Left colon (tissue), 2 donors: Measurements from ENCODE around the gene ADGRB3. TPM values are rescaled to one million over a fixed set of nuclear protein-coding genes. Genes with fewer than 3 reads are reported as not detected.
"Not testable (repeated sequence)": the region's sequence is repeated elsewhere in the genome, so short reads cannot be mapped to it uniquely, and the experiment has no call there.

Experiments used
- ATAC-seq: fragments of 200-7000 bp; cut with Tn5 transposase; one replicate; pipeline ENCODE4 v1.9.1; 2020; ENCODE audit warnings: mild to moderate bottlenecking, moderate library complexity
- DNase-seq, 2 donors: peaks; one replicate each; pipeline ENCODE4 v3.0.0-alpha.2; 2020
- intact Hi-C, 2 donors: fragments of 100-400 bp; cut with DNase I in 1 of 2; cut with micrococcal nuclease in 1 of 2; formaldehyde crosslinking; loops; one replicate each; pipeline versions ENCODE4 v1.11.2 to v1.14.0; 2022; cut with DNase I, micrococcal nuclease
- total RNA-seq, 2 donors: library from RNA; stranded (reverse); fragmentation: NEBNext Ultra II Directional; extraction: Animal tissue kit (Norgen Biotek cat#: 25700); gene quantifications; one replicate each; pipeline ENCODE4 v1.2.1, GENCODE V29; 2021
- donor health status: DM: no; HTN: no; CAD: no.
- donor health status: DM: yes; HTN: yes; CAD: no.

The ADGRB3 gene
- total RNA-seq, 2 donors from 2014 or later: 0.37 to 1.2 TPM

- no peak for DNase-seq
- no peak for ATAC-seq
- intact Hi-C loops: no loop called here
Measured at GRCh38 chr6:69059413-69059812, 424.3 kb downstream of the ADGRB3 start.

GRCh38 chr6:69061066-69061465 is 426.0 kb downstream of the ADGRB3 start:
- no peak for DNase-seq
- ATAC-seq: no peak
- intact Hi-C loops: no loop called here

- DNase-seq: no peak
- no peak for ATAC-seq
- intact Hi-C loops: no loop called here
Measured at GRCh38 chr6:69063401-69063800, 428.3 kb downstream of the ADGRB3 start.

- no peak for DNase-seq
- no peak for ATAC-seq
- intact Hi-C loops: no loop called here
Measured at GRCh38 chr6:69064226-69064625, 429.1 kb downstream of the ADGRB3 start.

GRCh38 chr6:69069881-69070280 is 434.8 kb downstream of the ADGRB3 start:
- DNase-seq (no peak), ATAC-seq (no peak)
- intact Hi-C loops: no loop called here

GRCh38 chr6:69072796-69073195 is 437.7 kb downstream of the ADGRB3 start:
- intact Hi-C loops: no loop called here
- ATAC-seq (no peak), DNase-seq (no peak)

GRCh38 chr6:69084746-69085335 is 449.8 kb downstream of the ADGRB3 start:
- ATAC-seq: no peak
- intact Hi-C loops: no loop called here
- DNase-seq: no peak

GRCh38 chr6:69086689-69087088 is 451.6 kb downstream of the ADGRB3 start:
- intact Hi-C loops: no loop called here
- ATAC-seq (no peak), DNase-seq (no peak)

GRCh38 chr6:69089539-69089938 is 454.5 kb downstream of the ADGRB3 start:
- no peak for ATAC-seq
- intact Hi-C loops: no loop called here
- no peak for DNase-seq

- DNase-seq (no peak), ATAC-seq (no peak)
- intact Hi-C loops: no loop called here
Measured at GRCh38 chr6:69090132-69090531, 455.1 kb downstream of the ADGRB3 start.

- no peak for ATAC-seq
- intact Hi-C loops: no loop called here
- no peak for DNase-seq
Measured at GRCh38 chr6:69096681-69097080, 461.6 kb downstream of the ADGRB3 start.

GRCh38 chr6:69097948-69098347 is 462.9 kb downstream of the ADGRB3 start:
- intact Hi-C loops: no loop called here
- ATAC-seq (peak; percentile 65), DNase-seq (peak in 1 of 2 donors; percentile 4)

- DNase-seq: no peak
- intact Hi-C loops: no loop called here
- ATAC-seq: no peak
Measured at GRCh38 chr6:69098910-69099309, 463.8 kb downstream of the ADGRB3 start.

- ATAC-seq (no peak), DNase-seq (no peak)
- intact Hi-C loops: no loop called here
Measured at GRCh38 chr6:69100772-69101171, 465.7 kb downstream of the ADGRB3 start.

GRCh38 chr6:69102416-69102815 is 467.3 kb downstream of the ADGRB3 start:
- no peak for ATAC-seq
- DNase-seq: no peak
- intact Hi-C loops: no loop called here

- DNase-seq: no peak
- intact Hi-C loops: no loop called here
- ATAC-seq: no peak
Measured at GRCh38 chr6:69105288-69105687, 470.2 kb downstream of the ADGRB3 start.

- DNase-seq (no peak), ATAC-seq (no peak)
- intact Hi-C loops: no loop called here
Measured at GRCh38 chr6:69106511-69106910, 471.4 kb downstream of the ADGRB3 start.

- DNase-seq: no peak
- intact Hi-C loops: no loop called here
- ATAC-seq: no peak
Measured at GRCh38 chr6:69111301-69111700, 476.2 kb downstream of the ADGRB3 start.

GRCh38 chr6:69116658-69117057 is 481.6 kb downstream of the ADGRB3 start:
- ATAC-seq (no peak), DNase-seq (no peak)
- intact Hi-C loops: no loop called here

GRCh38 chr6:69121461-69122406 is 486.7 kb downstream of the ADGRB3 start:
- DNase-seq, ATAC-seq, intact Hi-C loops: not testable (repeated sequence)
